Stomach (tissue), 19 donors: ENCODE results near the gene SGCG. TPM values are rescaled to one million over a fixed set of nuclear protein-coding genes. Genes with fewer than 3 reads are reported as not detected.
"Not testable (repeated sequence)": the region's sequence is repeated elsewhere in the genome, so short reads cannot be mapped to it uniquely, and the experiment has no call there.

ENCODE experiments used
- DNase-seq, 2 donors: peaks; one replicate each; pipeline versions ENCODE4 v3.0.0 to v3.0.0-alpha.2; 2013 to 2019
- H3K27ac ChIP-seq, 5 donors: fragments of 200-600 bp in 4 of 5; sonication (generic) in 4 of 5; one replicate each; pipeline ENCODE4 v1.5.1; 2013 to 2019; ENCODE audit warnings: mild to moderate bottlenecking in 1 of 5, moderate library complexity in 1 of 5
- H3K27me3 ChIP-seq, 3 donors: fragments of 200-600 bp; sonication (generic); one replicate each; pipeline ENCODE4 v1.5.1; 2017 to 2019; ENCODE audit warnings: mixed run types in 1 of 3
- H3K36me3 ChIP-seq, 4 donors: fragments of 200-600 bp; sonication (generic); 1 replicate in 3 of 4; 2 replicates in 1 of 4; pipeline ENCODE4 v1.5.1; 2016 to 2019
- H3K4me1 ChIP-seq, 4 donors: fragments of 200-600 bp; sonication (generic); one replicate each; pipeline ENCODE4 v1.5.1; 2016 to 2019
- H3K4me3 ChIP-seq, 4 donors: fragments of 200-600 bp; sonication (generic) in 3 of 4; one replicate each; pipeline ENCODE4 v1.5.1; 2016 to 2019; ENCODE audit warnings: mild to moderate bottlenecking in 1 of 4
- H3K9me3 ChIP-seq, 4 donors: fragments of 200-600 bp; sonication (generic); one replicate each; pipeline ENCODE4 v1.5.1; 2016 to 2019
- EP300 ChIP-seq: sonication (generic); formaldehyde crosslinking; IDR thresholded peaks from one replicate; pipeline ENCODE4 v1.6.1; 2017; ENCODE audit warnings: antibody characterized with exemption
- POLR2A ChIP-seq, 4 donors: fragments of 450-650 bp; IDR thresholded peaks; one replicate each; pipeline ENCODE4 v1.6.1; 2016; ENCODE audit warnings: antibody characterized with exemption in 4 of 4, control low read depth in 2 of 4, mild to moderate bottlenecking in 1 of 4, moderate library complexity in 1 of 4
- POLR2AphosphoS5 ChIP-seq, 3 donors: sonication (generic); formaldehyde crosslinking; IDR thresholded peaks; one replicate each; pipeline ENCODE4 v1.6.1; 2016; ENCODE audit warnings: antibody characterized with exemption in 3 of 3
- WGBS, 5 donors: extraction: QIAGEN DNeasy Blood & Tissue Kit in 3 of 5; methylation state at CpG; one replicate each; pipeline versions ENCODE4 v1.1.5 to v1.1.7; 2013 to 2018; 5-methylcytosine and 5-hydroxymethylcytosine counted together
- intact Hi-C: fragments of 100-400 bp; cut with DNase I; formaldehyde crosslinking; loops from one replicate; pipeline ENCODE4 v1.15.1; 2023; ENCODE audit warnings: low total_unique reads
- long read RNA-seq, 10 donors: transcript quantifications; one replicate each; lab custom pipeline, GENCODE V29; 2026
- polyA plus RNA-seq, 3 donors: library from polyadenylated mRNA; stranded (reverse); fragments of 200-250 nt; gene quantifications; one replicate each; pipeline ENCODE4 v1.2.3, GENCODE V29; 2013
- total RNA-seq, 5 donors: library from RNA; depleted of rRNA; stranded (reverse); fragments of >200 nt; gene quantifications; one replicate each; pipeline versions ENCODE4 v1.1.0 to v1.2.3, GENCODE V29; 2014 to 2016
- TF ChIP-seq, protein P1 (sequence below), 7 experiments: fragments of 450-650 bp in 4 of 7; fragments of 200-600 bp in 3 of 7; sonication (generic) in 3 of 7; IDR thresholded peaks; one replicate each; pipeline ENCODE4 v1.5.1; 2016 to 2019; ENCODE audit warnings: antibody characterized with exemption in 7 of 7, control low read depth in 2 of 7, mild to moderate bottlenecking in 1 of 7
- donor health status: healthy with polysubstance abuse.
- donor health status: Bipolar disorder and iron deficiency.
- donor health status: healthy.

Gene SGCG, protein sequence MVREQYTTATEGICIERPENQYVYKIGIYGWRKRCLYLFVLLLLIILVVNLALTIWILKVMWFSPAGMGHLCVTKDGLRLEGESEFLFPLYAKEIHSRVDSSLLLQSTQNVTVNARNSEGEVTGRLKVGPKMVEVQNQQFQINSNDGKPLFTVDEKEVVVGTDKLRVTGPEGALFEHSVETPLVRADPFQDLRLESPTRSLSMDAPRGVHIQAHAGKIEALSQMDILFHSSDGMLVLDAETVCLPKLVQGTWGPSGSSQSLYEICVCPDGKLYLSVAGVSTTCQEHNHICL
- total RNA-seq, result 1 to 10 TPM in 1 of 5 donors, under 1 TPM in 1, not detected in 3; 0.92 to 3.5 TPM
- under 1 TPM in 1 of 3 donors, not detected in 2; 0.15 TPM for polyA plus RNA-seq
- long read RNA-seq, donor 1, result 0 reads
- long read RNA-seq, donor 2, result 0 reads
- long read RNA-seq, donor 3, result 0 reads
- long read RNA-seq, donor 4, result 0 reads
- long read RNA-seq, donor 5, result 0 reads
- long read RNA-seq, donor 6, partial matches to known transcripts, result 5 of 5 reads
- long read RNA-seq, donor 6, other reads (novel, unspliced or antisense), result 0 of 5 reads
- long read RNA-seq, donor 7, result 0 reads
- long read RNA-seq, donor 8, result 0 reads
- long read RNA-seq, donor 9, result 0 reads
- long read RNA-seq, donor 10, result 0 reads

- Histone ChIP-seq H3K4me3 (no peak within 1 kb of the TSS), H3K27ac (no peak within 1 kb of the TSS), H3K36me3 (no peaks in the 10 kb centered on the region), H3K4me1 (no peaks in the 10 kb centered on the region), H3K9me3 (no peaks in the 10 kb centered on the region), H3K27me3 (peaks cover 0 to 3% (median 0%) of the 10 kb centered on the region in 3 donors)
- intact Hi-C loops, result no loop called here
- no peak for TF ChIP-seq POLR2A (IDR thresholded peaks at IDR 0.05)
- TF ChIP-seq EP300, result no peak
- TF ChIP-seq POLR2AphosphoS5 (IDR thresholded peaks at IDR 0.05), result no peak
- TF ChIP-seq, protein P1, sequence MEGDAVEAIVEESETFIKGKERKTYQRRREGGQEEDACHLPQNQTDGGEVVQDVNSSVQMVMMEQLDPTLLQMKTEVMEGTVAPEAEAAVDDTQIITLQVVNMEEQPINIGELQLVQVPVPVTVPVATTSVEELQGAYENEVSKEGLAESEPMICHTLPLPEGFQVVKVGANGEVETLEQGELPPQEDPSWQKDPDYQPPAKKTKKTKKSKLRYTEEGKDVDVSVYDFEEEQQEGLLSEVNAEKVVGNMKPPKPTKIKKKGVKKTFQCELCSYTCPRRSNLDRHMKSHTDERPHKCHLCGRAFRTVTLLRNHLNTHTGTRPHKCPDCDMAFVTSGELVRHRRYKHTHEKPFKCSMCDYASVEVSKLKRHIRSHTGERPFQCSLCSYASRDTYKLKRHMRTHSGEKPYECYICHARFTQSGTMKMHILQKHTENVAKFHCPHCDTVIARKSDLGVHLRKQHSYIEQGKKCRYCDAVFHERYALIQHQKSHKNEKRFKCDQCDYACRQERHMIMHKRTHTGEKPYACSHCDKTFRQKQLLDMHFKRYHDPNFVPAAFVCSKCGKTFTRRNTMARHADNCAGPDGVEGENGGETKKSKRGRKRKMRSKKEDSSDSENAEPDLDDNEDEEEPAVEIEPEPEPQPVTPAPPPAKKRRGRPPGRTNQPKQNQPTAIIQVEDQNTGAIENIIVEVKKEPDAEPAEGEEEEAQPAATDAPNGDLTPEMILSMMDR (IDR thresholded peaks at IDR 0.05), result no peak
- 60 to 72% (median 68%) methylated on average over 6 of the region's 6 CpGs for WGBS, 5 donors
- peak in 1 of 2 donors; percentile 7 for DNase-seq
Observed at GRCh38 chr13:23180711-23181110, at the start of gene SGCG. Gene SGCG, plus strand, starts transcription at chr13:23180979. Its CDS starts 22,716 bp downstream, at chr13:23203695.

- Histone ChIP-seq H3K27me3 (peaks cover 0 to 11% (median 0%) of the 10 kb centered on the region in 3 donors), H3K4me1 (no peaks in the 10 kb centered on the region), H3K27ac (no peak overlapping the region), H3K4me3 (no peak overlapping the region), H3K9me3 (no peaks in the 10 kb centered on the region), H3K36me3 (no peaks in the 10 kb centered on the region)
- WGBS, 5 donors, result 90 to 98% (median 93%) methylated on average over 4 to 5 of the region's 5 CpGs
- intact Hi-C loops, result no loop called here
- DNase-seq, result no peak
- TF ChIP-seq EP300 (no peak), POLR2AphosphoS5 (IDR thresholded peaks at IDR 0.05) (no peak), POLR2A (IDR thresholded peaks at IDR 0.05) (no peak)
- TF ChIP-seq, protein P1 (IDR thresholded peaks at IDR 0.05), result no peak
Observed at GRCh38 chr13:23134542-23134941, 46.2 kb upstream of the SGCG start.

GRCh38 chr13:23140492-23140891 lies 40.3 kb upstream of the SGCG start:
- no peak overlapping the region for H3K4me3 ChIP-seq
- H3K27me3 ChIP-seq, result peaks cover 0 to 11% (median 0%) of the 10 kb centered on the region in 3 donors
- WGBS, 5 donors, result 43 to 58% (median 47%) methylated on average over 2 of the region's 2 CpGs
- intact Hi-C loops, result no loop called here
- no peak overlapping the region for H3K27ac ChIP-seq
- H3K36me3 ChIP-seq, result no peaks in the 10 kb centered on the region
- H3K9me3 ChIP-seq, result peaks cover 0 to 12% (median 8%) of the 10 kb centered on the region in 4 donors
- TF ChIP-seq POLR2AphosphoS5 (IDR thresholded peaks at IDR 0.05), result no peak
- no peak for TF ChIP-seq EP300
- TF ChIP-seq, protein P1 (IDR thresholded peaks at IDR 0.05), result no peak
- TF ChIP-seq POLR2A (IDR thresholded peaks at IDR 0.05), result no peak
- no peak for DNase-seq
- no peaks in the 10 kb centered on the region for H3K4me1 ChIP-seq

DNA sequence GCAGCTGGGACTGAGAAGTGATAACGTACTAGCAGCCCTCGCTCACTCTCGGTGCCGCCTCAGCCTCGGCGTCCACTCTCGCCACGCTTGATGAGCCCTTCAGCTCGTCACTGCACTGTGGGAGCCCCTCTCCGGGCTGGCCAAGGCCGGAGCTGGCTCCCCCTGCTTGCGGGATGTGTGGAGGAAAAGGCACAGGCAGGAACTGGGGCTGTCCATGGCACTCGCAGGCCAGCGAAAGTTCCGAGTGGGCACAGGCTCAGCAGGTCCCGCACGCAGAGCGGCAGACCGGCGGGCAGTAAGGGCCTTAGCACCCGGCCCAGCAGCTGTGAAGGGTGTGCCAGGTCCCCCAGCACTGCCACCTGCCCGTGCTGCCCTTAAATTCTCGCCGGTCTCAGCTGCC lies 38.8 kb upstream of the SGCG start:
- TF ChIP-seq EP300, result no peak
- no peak for TF ChIP-seq POLR2A (IDR thresholded peaks at IDR 0.05)
- TF ChIP-seq POLR2AphosphoS5 (IDR thresholded peaks at IDR 0.05), result no peak
- TF ChIP-seq, protein P1 (IDR thresholded peaks at IDR 0.05), result no peak
- H3K27ac ChIP-seq, result no peak overlapping the region
- DNase-seq, result no peak
- H3K4me1 ChIP-seq, result no peaks in the 10 kb centered on the region
- H3K27me3 ChIP-seq, result peaks cover 0 to 11% (median 0%) of the 10 kb centered on the region in 3 donors
- 89 to 98% (median 92%) methylated on average over 11 to 24 of the region's 24 CpGs for WGBS, 5 donors
- H3K9me3 ChIP-seq, result peaks cover 0 to 12% (median 8%) of the 10 kb centered on the region in 4 donors
- no peaks in the 10 kb centered on the region for H3K36me3 ChIP-seq
- H3K4me3 ChIP-seq, result no peak overlapping the region
- intact Hi-C loops, result no loop called here

- H3K36me3 ChIP-seq, H3K4me1 ChIP-seq, intact Hi-C loops, H3K4me3 ChIP-seq, DNase-seq, H3K27ac ChIP-seq: not testable (repeated sequence)
- 80 to 95% (median 93%) methylated on average over 7 of the region's 7 CpGs for WGBS, 5 donors
- H3K27me3 ChIP-seq, result peaks cover 0 to 14% (median 0%) of the 10 kb centered on the region in 3 donors
- H3K9me3 ChIP-seq, result peaks cover 0 to 12% (median 8%) of the 10 kb centered on the region in 4 donors
Observed at GRCh38 chr13:23142607-23143006, 38.2 kb upstream of the SGCG start.
